Thyroid gland (tissue), 4 donors: Measurements from ENCODE around the gene RXRB. TPM values are rescaled to one million over a fixed set of nuclear protein-coding genes. Genes with fewer than 3 reads are reported as not detected.
A peak's percentile ranks its signal among the peaks of the same experiment; 100 is the strongest.

Experiments used
- DNase-seq, 2 donors: peaks; one replicate each; pipeline ENCODE4 v3.0.0-alpha.2; 2019
- H3K27ac ChIP-seq, 3 donors: fragments of 200-600 bp; sonication (generic); 1 replicate in 2 of 3; 2 replicates in 1 of 3; pipeline ENCODE4 v1.5.1; 2016 to 2019; ENCODE audit warnings: mild to moderate bottlenecking in 1 of 3, moderate library complexity in 1 of 3
- H3K27me3 ChIP-seq: fragments of 200-600 bp; sonication (generic); one replicate; pipeline ENCODE4 v1.5.1; 2019
- H3K36me3 ChIP-seq, 2 donors: fragments of 200-600 bp; sonication (generic); one replicate each; pipeline ENCODE4 v1.5.1; 2016 to 2019
- H3K4me1 ChIP-seq, 2 donors: fragments of 200-600 bp; sonication (generic); one replicate each; pipeline ENCODE4 v1.5.1; 2017 to 2019
- H3K4me3 ChIP-seq, 3 donors: fragments of 200-600 bp; sonication (generic); replicated peaks in 1 of 3; 1 replicate in 2 of 3; 2 replicates in 1 of 3; pipeline ENCODE4 v1.5.1; 2016; ENCODE audit warnings: mild to moderate bottlenecking in 1 of 3
- H3K9me3 ChIP-seq: fragments of 200-600 bp; sonication (generic); one replicate; pipeline ENCODE4 v1.5.1; 2017
- POLR2A ChIP-seq, 2 donors: fragments of 450-650 bp; IDR thresholded peaks; one replicate each; pipeline ENCODE4 v1.6.1; 2017; ENCODE audit warnings: antibody characterized with exemption in 2 of 2, mild to moderate bottlenecking in 2 of 2, moderate library complexity in 1 of 2
- WGBS, 2 donors: methylation state at CpG; one replicate each; pipeline ENCODE4 v1.1.5; 2017; 5-methylcytosine and 5-hydroxymethylcytosine counted together
- intact Hi-C: fragments of 100-400 bp; cut with DNase I; formaldehyde crosslinking; loops from one replicate; pipeline ENCODE4 v1.15.1; 2023
- total RNA-seq, 4 donors: library from RNA; depleted of rRNA; stranded (reverse); fragments of >200 nt; gene quantifications; one replicate each; pipeline ENCODE4 v1.2.3, GENCODE V29; 2016
- TF ChIP-seq, protein P1 (sequence below), 6 experiments: fragments of 200-600 bp in 3 of 6; fragments of 450-650 bp in 3 of 6; sonication (generic) in 3 of 6; IDR thresholded peaks; one replicate each; pipeline ENCODE4 v1.5.1; 2016 to 2019; ENCODE audit warnings: antibody characterized with exemption in 6 of 6, mild to moderate bottlenecking in 2 of 6, inconsistent platforms in 1 of 6, moderate library complexity in 1 of 6

The RXRB gene
- total RNA-seq, 4 donors from 2014 or later, result 29.6 to 46.8 (median 41.2) TPM

DNA sequence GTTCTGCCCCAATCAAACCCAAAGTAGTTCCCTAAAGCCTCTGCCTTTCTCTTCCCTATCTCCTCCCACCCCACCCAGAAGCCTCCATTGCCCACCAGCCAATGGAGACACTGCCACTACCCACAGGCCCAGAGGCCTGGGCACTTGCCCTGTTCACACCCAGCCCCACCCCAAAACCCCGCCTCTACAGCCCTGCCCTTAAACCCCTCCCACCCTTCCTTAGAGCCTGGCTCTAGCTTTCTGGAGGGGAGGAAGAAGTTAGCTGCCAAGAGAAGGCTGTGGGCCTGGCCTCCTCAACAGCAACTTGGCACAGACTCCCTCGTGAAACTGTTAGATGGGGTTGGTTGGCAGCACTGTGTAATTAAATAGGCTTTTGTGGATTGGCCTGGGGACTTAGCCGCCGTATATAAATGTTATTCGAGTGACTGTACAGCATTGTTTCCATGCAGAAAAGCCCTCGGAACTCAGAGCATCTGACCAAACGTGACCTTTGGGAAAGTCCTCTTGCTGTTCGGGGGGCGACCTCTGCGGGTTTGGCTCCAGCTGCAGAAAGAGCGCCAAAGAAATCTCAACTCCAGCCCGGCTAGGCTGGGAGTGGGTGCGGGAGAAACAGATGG, 39.6 kb downstream of the RXRB start:
- Histone ChIP-seq H3K4me3 (no peak overlapping the region), H3K4me1 (peaks cover 0 to 17% of the 10 kb centered on the region in 2 donors), H3K27me3 (no peaks in the 10 kb centered on the region), H3K36me3 (no peaks in the 10 kb centered on the region), H3K27ac (peak overlapping the region in 1 of 3 donors; percentile 10), H3K9me3 (no peaks in the 10 kb centered on the region)
- peak; percentile 7 to 17 for DNase-seq
- TF ChIP-seq, protein P1, sequence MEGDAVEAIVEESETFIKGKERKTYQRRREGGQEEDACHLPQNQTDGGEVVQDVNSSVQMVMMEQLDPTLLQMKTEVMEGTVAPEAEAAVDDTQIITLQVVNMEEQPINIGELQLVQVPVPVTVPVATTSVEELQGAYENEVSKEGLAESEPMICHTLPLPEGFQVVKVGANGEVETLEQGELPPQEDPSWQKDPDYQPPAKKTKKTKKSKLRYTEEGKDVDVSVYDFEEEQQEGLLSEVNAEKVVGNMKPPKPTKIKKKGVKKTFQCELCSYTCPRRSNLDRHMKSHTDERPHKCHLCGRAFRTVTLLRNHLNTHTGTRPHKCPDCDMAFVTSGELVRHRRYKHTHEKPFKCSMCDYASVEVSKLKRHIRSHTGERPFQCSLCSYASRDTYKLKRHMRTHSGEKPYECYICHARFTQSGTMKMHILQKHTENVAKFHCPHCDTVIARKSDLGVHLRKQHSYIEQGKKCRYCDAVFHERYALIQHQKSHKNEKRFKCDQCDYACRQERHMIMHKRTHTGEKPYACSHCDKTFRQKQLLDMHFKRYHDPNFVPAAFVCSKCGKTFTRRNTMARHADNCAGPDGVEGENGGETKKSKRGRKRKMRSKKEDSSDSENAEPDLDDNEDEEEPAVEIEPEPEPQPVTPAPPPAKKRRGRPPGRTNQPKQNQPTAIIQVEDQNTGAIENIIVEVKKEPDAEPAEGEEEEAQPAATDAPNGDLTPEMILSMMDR (IDR thresholded peaks at IDR 0.05), result no peak
- no peak for TF ChIP-seq POLR2A (IDR thresholded peaks at IDR 0.05)
- WGBS, 2 donors, result 37 to 50% methylated on average over 13 of the region's 13 CpGs
- intact Hi-C loops, result loop anchor here (5.0 kb wide), 2 partner anchors 36 to 86 kb away; no protein-coding TSS in a partner anchor

DNA sequence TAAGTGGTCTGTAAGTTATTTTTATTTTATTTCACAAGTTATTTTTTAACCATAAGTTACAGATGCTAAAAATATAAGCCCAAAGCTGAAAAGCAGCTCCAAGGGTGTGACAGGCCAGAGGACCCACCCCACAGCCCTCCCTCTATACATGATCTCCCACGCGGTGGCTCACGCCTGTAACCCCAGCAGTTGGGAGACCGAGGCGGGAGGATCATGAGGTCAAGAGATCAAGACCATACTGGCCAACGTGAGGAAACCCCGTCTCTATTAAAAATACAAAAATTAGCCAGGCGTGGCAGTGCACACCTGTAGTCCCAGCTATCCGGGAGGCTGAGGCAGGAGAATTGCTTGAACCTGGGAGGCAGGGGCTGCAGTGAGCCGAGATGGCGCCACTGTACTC, 40.4 kb downstream of the RXRB start:
- no peak overlapping the region for H3K27ac ChIP-seq
- H3K4me1 ChIP-seq, result peaks cover 0 to 17% of the 10 kb centered on the region in 2 donors
- H3K9me3 ChIP-seq, result no peaks in the 10 kb centered on the region
- intact Hi-C loops, result loop anchor here (5.0 kb wide), 2 partner anchors 37 to 87 kb away; no protein-coding TSS in a partner anchor
- TF ChIP-seq POLR2A (IDR thresholded peaks at IDR 0.05), result no peak
- TF ChIP-seq, protein P1 (IDR thresholded peaks at IDR 0.05), result no peak
- H3K36me3 ChIP-seq, result no peaks in the 10 kb centered on the region
- no peaks in the 10 kb centered on the region for H3K27me3 ChIP-seq
- 73 to 79% methylated on average over 11 of the region's 11 CpGs for WGBS, 2 donors
- no peak for DNase-seq
- H3K4me3 ChIP-seq, result no peak overlapping the region

DNA sequence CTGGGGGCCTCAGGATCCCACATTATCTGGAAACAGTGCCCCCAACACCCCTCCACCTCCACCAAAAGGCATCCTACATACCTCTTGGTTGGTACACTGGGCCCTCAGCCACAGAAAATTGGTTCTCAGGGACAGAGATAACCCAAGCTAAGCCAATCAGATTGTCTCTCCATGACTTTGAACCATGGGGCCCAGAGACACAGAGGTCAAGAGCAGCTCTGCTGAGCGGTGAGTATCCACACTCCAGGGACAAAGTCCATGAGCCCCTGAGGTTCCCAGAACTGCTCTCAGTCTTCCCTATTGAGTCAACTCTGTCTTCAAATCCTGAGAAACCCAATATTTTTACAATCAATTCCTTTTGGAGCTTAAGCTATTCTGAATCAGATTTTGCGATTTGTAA, 43.5 kb downstream of the RXRB start:
- Histone ChIP-seq H3K27me3 (no peaks in the 10 kb centered on the region), H3K4me3 (no peak overlapping the region), H3K9me3 (no peaks in the 10 kb centered on the region), H3K27ac (no peak overlapping the region), H3K36me3 (no peaks in the 10 kb centered on the region), H3K4me1 (peaks cover 0 to 14% of the 10 kb centered on the region in 2 donors)
- no peak for DNase-seq
- 84 to 94% methylated on average over 2 of the region's 2 CpGs for WGBS, 2 donors
- intact Hi-C loops, result no loop called here
- TF ChIP-seq, protein P1 (IDR thresholded peaks at IDR 0.05), result no peak
- no peak for TF ChIP-seq POLR2A (IDR thresholded peaks at IDR 0.05)

DNA sequence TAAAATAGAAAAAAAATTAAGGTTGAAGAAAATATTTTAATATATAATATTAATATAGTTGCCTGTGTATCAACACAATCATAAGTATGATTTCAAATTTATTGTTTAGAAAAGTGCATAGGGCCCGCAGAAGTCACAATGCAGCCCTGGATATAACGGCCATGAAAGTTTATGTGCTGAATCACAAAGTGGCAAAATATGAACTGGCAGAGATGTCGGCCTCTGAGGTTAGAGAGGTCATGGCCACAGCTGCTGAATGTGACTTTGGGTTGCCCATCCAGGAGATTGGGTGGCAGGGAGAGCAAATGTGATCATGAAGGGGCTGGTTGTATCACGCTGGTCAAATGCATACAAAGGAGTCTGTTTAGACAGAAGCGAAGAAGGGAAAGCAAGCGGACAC, 43.9 kb downstream of the RXRB start:
- no peaks in the 10 kb centered on the region for H3K9me3 ChIP-seq
- 88 to 90% methylated on average over 6 of the region's 6 CpGs for WGBS, 2 donors
- no peak for DNase-seq
- no peak overlapping the region for H3K27ac ChIP-seq
- H3K27me3 ChIP-seq, result no peaks in the 10 kb centered on the region
- H3K4me1 ChIP-seq, result peaks cover 0 to 10% of the 10 kb centered on the region in 2 donors
- TF ChIP-seq, protein P1 (IDR thresholded peaks at IDR 0.05), result no peak
- no peak for TF ChIP-seq POLR2A (IDR thresholded peaks at IDR 0.05)
- no peaks in the 10 kb centered on the region for H3K36me3 ChIP-seq
- intact Hi-C loops, result no loop called here
- H3K4me3 ChIP-seq, result no peak overlapping the region

DNA sequence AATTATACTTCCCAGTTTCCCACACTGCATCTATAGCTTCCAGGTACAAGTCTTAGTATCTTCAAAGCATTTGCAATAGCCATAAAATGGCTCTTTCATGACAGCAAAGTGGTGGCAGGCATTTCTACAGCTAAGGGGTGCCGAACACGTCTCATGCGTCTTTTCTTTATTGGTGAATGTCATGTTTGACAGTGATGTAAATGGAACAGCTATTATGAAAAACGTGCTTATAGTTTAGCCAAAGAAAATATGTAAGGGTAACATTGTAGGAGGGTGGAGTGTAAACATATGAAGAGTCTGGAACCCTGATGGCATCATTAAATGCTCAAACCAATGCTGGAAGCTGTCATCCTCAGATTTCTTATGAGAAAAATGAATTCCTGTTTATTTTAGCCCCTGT, 46.1 kb downstream of the RXRB start:
- DNase-seq, result no peak

More for the DNA sequence above, 46.1 kb downstream of the RXRB start:
- no peaks in the 10 kb centered on the region for H3K4me1 ChIP-seq
- WGBS, 2 donors, result 64 to 71% methylated on average over 4 of the region's 4 CpGs
- intact Hi-C loops, result no loop called here
- H3K4me3 ChIP-seq, result no peak overlapping the region
- no peaks in the 10 kb centered on the region for H3K27me3 ChIP-seq
- TF ChIP-seq, protein P1 (IDR thresholded peaks at IDR 0.05), result no peak
- H3K9me3 ChIP-seq, result no peaks in the 10 kb centered on the region
- H3K36me3 ChIP-seq, result no peaks in the 10 kb centered on the region
- no peak overlapping the region for H3K27ac ChIP-seq
